Measurements from ENCODE around the gene CKMT1B.
"Not testable (repeated sequence)": the region's sequence is repeated elsewhere in the genome, so short reads cannot be mapped to it uniquely, and the experiment has no call there.

Gene CKMT1B

DNA sequence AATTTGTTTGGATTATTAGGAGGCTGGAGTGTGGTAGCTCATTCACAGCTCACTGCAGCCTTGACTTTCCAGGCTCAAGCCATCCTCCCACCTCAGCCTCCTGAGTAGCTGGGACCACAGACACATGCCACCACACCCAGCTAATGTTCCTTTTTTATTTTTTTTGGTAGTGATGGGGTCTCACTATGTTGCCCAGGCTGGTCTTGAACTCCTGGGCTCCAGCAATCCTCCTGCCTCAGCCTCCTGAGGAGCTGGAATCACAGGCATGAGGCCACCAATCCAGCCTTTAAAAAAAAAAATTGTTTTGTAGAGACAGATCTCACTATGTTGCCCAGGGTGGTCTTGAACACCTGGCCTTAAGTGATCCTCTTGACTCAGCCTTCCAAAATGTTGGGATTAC, 33.1 kb downstream of the CKMT1B start:
- DNase-seq (ENCODE audit: extremely low read depth in 1 of 2, low read depth in 1 of 2) = not testable (repeated sequence)

DNA sequence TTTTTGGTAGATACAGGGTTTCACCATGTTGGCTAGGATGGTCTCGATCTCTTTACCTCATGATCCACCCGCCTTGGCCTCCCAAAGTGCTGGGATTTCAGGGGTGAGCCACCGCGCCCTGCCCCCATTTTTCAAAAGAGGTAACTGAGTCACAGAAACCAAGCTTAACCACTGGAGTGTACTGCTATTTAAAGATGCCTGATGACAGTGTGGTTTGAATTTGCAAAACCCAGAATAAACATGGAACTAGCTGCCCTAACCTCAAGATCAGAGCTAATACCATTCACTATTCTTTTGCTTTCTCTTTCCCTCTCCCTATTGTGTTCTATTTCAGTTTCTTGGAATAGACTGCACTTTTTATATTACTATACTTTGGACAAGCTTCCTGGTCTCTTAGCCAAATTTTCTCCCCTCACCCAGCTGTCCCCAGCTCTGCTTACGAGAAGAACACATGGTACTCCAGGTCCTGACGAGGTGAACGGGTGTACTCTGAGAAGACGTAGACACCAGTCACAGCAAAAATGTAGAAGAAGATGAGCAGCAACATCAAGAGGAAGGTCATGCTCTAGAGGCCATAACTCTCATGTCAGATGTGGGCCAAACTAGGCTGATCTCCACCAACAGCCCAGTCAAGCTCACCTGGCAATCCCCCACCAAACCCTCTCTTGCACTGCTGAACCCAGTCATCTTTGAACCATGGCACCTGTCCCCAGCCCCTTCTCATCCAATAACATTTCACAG, 44.8 kb downstream of the CKMT1B start:
- DNase-seq (ENCODE audit: extremely low read depth in 1 of 2, low read depth in 1 of 2) = not testable (repeated sequence)

All from stimulated activated CD8-positive, alpha-beta memory T cell treated with anti-CD3 and anti-CD28 coated beads, Interleukin-7, amount 100 ng/mL, for 48 hours (primary cell).